Activated T-cell treated with anti-CD3 and anti-CD28 coated beads for 1 hour (primary cell): ENCODE data around the gene PTPRN2.
"Not testable (repeated sequence)": the region's sequence is repeated elsewhere in the genome, so short reads cannot be mapped to it uniquely, and the experiment has no call there.

Source experiments
- DNase-seq: peaks from one replicate; pipeline ENCODE4 v3.0.0-alpha.2; 2020; ENCODE audit warnings: low read depth

The PTPRN2 gene

DNA sequence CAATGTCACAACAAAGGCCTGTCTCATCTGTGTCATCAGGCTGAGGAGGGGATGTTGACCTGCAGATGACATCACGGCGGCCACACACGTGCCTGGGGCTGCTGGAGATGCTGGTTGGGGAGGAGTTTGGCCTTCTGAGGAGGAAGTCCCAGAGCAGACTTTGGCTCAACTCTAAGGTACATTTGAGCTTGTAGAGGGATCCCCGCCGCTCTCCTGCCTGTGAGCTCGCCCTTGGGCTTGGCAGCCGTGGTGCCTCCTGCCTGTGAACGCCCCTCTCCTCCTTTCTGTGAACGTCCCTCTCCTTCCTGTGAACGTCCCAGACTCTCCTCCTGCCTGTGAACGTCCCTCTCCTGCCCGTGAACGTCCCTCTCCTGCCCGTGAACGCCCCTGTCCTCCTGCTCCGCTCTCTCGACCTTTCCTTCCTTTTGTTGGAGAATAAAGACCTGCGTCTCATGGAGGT lies 1074.4 kb downstream of the PTPRN2 start:
- no peak for DNase-seq

- DNase-seq, result no peak
Measured at GRCh38 chr7:157509226-157509625, 1078.4 kb downstream of the PTPRN2 start.

DNA sequence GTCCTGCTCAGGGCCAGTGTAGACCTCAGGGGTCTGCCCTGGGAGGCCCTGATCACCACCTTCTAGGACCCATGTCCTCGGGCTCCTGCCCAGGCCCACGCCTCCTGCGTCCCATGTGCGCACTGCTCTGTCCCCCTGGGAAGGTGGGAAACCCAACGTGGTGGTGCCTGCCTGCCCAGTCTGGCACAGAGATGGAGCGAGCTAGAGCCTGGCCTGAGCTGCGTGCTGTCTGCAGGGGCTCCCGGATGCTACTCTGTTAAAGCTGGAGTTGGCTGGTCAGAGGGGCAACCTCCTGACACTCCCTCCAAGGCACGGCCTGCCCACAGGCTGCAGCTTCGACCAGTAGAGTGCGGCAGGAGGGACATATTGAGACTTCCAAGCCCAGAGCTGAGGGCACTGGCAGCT lies 1079.1 kb downstream of the PTPRN2 start:
- DNase-seq, result no peak

GRCh38 chr7:157507987-157508386 lies 1079.6 kb downstream of the PTPRN2 start:
- no peak for DNase-seq

DNA sequence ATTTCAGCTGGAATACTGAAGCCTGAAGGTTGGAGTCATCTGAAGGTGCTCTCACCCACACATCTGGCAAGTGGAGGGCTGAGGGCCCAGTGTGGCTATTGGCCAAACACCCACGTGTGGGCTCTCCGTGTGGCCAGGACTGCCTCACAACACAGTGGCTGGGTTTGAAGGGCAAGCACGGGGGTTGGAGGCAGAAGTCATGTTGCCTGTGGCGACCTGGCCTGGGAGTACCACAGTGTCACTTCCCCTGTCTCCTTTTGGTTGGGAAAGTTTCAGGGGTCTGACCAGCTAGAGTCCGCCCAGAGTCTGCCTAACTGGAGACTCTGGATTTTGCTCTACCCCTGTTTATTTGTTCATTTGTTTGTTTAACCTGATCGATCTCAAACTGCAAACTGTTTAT lies 1081.4 kb downstream of the PTPRN2 start:
- DNase-seq, result no peak

GRCh38 chr7:157505646-157506045 lies 1082.0 kb downstream of the PTPRN2 start:
- DNase-seq, result no peak

DNA sequence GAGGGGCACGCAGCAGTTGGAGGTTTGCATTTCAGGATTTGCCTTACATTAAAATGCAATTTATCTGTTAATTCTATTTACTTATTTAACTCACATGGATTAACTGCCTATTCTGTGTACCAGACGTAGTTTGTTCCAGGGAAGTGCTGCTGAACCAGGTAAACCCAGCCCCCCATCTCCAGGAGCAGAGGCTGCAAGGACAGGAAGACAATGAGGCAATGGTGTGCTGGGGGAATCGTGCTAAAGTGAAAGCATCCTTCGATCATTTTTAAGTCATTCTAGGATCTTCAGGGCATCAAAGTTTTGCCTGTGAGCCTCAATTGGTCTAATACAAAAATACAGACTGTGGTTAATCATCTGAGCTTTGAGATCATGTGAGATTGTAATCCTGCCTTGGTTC lies 1084.4 kb downstream of the PTPRN2 start:
- no peak for DNase-seq

DNA sequence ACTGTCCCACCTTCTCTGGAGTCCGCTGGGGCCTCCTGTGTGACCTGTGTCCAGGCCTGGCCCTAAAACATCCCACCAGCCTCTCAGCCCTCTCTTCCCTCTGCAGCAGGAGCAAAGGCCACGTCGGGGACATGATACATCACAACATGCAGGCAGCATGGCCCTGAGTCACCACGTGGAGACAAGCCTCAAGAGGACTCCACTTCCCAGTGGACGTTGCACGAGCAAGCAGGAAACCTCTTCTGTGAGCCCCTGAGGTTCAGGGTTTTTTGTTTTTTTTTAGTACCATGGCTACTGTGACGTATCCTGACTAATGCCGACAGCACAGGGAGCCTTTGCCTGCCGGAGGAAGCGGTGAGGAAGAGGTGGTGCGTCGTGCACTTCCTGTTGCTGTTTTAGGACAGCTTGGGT lies 1084.9 kb downstream of the PTPRN2 start:
- peak; percentile 51 for DNase-seq

DNA sequence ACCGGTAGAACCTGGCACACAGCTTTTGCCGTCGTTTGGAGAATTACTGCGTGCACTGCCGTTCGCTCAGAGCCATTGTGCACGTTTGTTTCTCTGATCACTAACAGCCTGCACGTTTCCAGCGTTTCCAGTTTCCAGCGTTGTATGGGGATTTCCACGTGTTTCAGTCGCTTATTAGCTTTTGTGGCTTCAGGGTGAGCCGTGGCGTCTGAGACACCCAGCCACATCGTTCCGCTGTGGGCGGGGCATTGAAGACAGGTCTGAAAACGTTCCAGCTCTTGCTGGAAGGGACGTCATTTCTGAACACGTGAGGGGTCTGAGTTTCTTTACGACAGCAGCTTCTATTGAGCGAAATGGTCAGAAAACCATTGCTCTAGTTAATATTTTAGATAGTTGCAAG lies 1086.0 kb downstream of the PTPRN2 start:
- no peak for DNase-seq

GRCh38 chr7:157500989-157501540 lies 1086.6 kb downstream of the PTPRN2 start:
- not testable (repeated sequence) for DNase-seq

GRCh38 chr7:157500171-157500960 lies 1087.3 kb downstream of the PTPRN2 start:
- no peak for DNase-seq

DNA sequence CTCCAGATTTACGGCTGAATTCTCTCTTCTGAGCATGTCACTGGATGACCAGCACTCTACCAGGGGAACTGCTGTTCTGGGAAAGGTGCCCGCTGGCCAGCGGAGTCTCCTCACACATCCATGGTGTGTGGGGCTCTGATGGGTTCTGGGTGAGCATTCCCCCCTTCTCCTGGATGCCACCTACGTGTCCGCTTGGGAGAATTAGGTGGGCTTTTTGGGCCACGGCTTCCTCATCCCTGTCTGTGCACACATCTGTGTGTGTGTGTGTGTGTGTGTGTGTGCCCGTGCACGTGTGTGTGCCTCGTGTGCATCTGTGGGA lies 1087.8 kb downstream of the PTPRN2 start:
- no peak for DNase-seq

DNA sequence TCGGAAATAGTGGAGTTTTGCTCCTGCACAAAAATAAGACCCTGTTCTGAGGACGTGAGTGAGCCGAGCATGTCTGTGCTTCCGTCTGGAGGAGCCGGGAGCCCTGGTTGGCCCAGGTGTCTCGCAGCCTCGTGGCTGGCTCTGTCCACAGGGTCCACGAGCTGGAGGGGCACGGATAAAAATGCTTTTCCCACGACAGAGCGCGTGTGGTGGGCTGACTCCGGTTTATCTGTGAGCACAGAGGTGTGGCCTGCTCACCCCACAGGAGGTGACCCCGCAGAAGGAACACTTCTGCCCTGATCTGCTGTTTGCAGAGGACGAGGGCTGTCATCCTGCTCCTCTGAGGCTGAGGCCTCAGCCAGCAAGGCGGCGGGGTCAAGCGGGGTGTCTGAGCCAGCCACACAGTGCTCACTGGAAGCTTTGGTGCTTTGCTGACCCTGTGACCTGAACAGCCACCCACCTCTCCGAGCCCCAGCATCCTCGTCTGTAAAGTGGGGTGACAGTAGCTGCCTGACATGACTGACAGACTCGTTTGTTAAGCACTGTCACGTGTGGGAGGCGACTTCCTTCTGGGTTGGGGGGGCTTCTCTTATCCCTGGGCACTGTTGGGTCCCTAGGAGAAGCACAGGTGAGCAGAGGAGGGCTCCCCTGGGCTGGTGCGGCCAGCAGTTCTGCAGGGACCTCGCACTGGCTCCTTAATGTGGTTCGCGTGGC lies 1088.3 kb downstream of the PTPRN2 start:
- no peak for DNase-seq

GRCh38 chr7:157498657-157499056 lies 1089.0 kb downstream of the PTPRN2 start:
- DNase-seq, result no peak

- DNase-seq, result no peak
Measured at GRCh38 chr7:157497744-157498651, 1089.6 kb downstream of the PTPRN2 start.

DNA sequence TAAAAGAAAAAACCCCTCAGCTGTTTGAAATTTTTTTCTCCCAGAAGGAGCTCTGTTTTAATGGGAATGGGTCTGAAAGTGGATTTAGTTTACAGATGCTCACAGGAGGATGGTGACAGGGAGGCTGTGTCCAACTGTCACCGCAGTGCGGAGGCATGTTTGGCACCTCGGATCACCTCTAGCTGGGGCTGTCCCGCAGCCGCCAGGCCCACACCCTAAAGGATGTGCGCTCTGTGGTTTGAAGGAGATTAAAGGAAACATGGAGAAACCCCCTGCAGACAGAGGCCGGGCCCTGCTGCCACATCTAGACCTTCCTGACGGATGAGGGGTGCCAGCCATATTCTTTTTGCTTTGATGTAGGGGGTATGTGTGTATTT lies 1090.3 kb downstream of the PTPRN2 start:
- no peak for DNase-seq

- DNase-seq, result no peak
Measured at GRCh38 chr7:157496416-157497275, 1091.0 kb downstream of the PTPRN2 start.

DNA sequence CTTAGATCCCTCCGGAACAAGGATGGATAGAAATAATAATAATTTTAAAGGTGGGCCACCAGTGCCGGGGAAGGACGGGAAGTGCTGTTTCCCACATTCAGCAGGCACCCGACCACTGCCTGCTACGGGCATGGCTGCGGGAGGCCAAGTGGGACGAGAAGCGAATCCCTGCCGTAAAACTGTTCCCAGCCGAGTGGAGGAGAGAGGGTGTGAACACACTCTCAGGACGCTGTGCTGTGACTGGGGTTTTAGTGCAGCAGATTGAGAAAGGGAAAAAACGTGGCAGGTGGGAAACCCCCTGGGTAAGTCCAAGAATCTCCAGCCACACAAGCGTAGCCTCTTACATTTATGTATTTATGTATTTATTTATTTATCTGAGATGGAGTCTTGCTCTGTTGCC lies 1092.0 kb downstream of the PTPRN2 start:
- no peak for DNase-seq

- no peak for DNase-seq
Measured at GRCh38 chr7:157495177-157495553, 1092.5 kb downstream of the PTPRN2 start.

GRCh38 chr7:157494506-157495176 lies 1093.0 kb downstream of the PTPRN2 start:
- no peak for DNase-seq

- no peak for DNase-seq
Measured at GRCh38 chr7:157493776-157494175, 1093.8 kb downstream of the PTPRN2 start.
